Activated CD4-positive, alpha-beta memory T cell treated with anti-CD3 and anti-CD28 coated beads for 36 hours (primary cell): ENCODE data around the gene PLCB4. TPM values are rescaled to one million over a fixed set of nuclear protein-coding genes. Genes with fewer than 3 reads are reported as not detected.
"Not testable (repeated sequence)": the region's sequence is repeated elsewhere in the genome, so short reads cannot be mapped to it uniquely, and the experiment has no call there.

Experiments
- CTCF ChIA-PET: fragments of 350-600 bp; sonication (Branson Sonifier 250); formaldehyde crosslinking; loops from one replicate; lab custom pipeline; 2021; ENCODE audit warnings: antibody characterized with exemption, inconsistent platforms; lab: Charles Lee
- POLR2A ChIA-PET: fragments of 350-600 bp; sonication (Branson Sonifier 250); formaldehyde crosslinking; loops from one replicate; lab custom pipeline; 2021; ENCODE audit warnings: antibody characterized with exemption; lab: Charles Lee
- DNase-seq: peaks from one replicate; pipeline ENCODE4 v3.0.0-alpha.2; 2020
- H3K27ac Mint-ChIP-seq: one replicate; pipeline ENCODE4 v1.8.0; 2021; ENCODE audit warnings: mixed read lengths
- H3K27me3 Mint-ChIP-seq: one replicate; pipeline ENCODE4 v1.8.0; 2021; ENCODE audit warnings: mixed read lengths
- H3K36me3 Mint-ChIP-seq: one replicate; pipeline ENCODE4 v1.8.0; 2021; ENCODE audit warnings: mixed read lengths
- H3K4me1 Mint-ChIP-seq: one replicate; pipeline ENCODE4 v1.8.0; 2021; ENCODE audit warnings: low read depth, mixed read lengths
- H3K4me3 Mint-ChIP-seq: one replicate; pipeline ENCODE4 v1.8.0; 2021; ENCODE audit warnings: mild to moderate bottlenecking, mixed read lengths
- H3K9me3 Mint-ChIP-seq: one replicate; pipeline ENCODE4 v1.8.0; 2021; ENCODE audit warnings: mixed read lengths
- intact Hi-C: fragments of 100-400 bp; cut with micrococcal nuclease; formaldehyde crosslinking; loops from one replicate; pipeline ENCODE4 v1.15.1; 2023
- total RNA-seq, 2 experiments: library from RNA; stranded (reverse); gene quantifications; one replicate each; pipeline ENCODE4 v1.2.3, GENCODE V29; 2021

PLCB4 gene
- total RNA-seq, 2 experiments from 2014 or later, result not detected

DNA sequence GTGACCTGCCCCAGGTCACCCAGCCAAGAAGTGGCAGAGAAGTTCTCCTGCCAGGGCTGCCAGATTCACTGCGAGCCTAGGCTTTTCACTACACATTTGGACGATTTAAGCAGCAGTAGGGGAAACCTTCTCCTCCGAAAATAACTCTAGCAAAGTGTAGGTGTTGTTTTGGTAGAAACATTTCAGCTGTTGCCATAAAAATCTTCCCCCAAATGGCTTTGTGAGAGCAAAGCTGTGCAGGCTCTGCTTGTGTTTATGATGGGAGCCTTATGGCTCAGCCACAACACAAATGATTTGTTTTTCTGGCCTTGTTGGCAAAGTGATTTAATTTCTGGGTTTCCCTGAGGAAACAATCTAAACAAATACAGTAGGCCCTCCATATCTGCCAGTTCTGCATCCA, 81.8 kb downstream of the PLCB4 start:
- H3K4me3 Mint-ChIP-seq, result no peak overlapping the region
- DNase-seq, result no peak
- no peaks in the 10 kb centered on the region for H3K27me3 Mint-ChIP-seq
- ChIA-PET CTCF (no interaction called here), POLR2A (interaction anchor here (0.6 kb wide), 1 partner anchor 274 kb away, joined by 3 read pairs; no protein-coding TSS in a partner anchor)
- H3K36me3 Mint-ChIP-seq, result no peaks in the 10 kb centered on the region
- intact Hi-C loops, result no loop called here
- no peaks in the 10 kb centered on the region for H3K4me1 Mint-ChIP-seq
- H3K27ac Mint-ChIP-seq, result no peak overlapping the region
- peaks cover 17% of the 10 kb centered on the region for H3K9me3 Mint-ChIP-seq

DNA sequence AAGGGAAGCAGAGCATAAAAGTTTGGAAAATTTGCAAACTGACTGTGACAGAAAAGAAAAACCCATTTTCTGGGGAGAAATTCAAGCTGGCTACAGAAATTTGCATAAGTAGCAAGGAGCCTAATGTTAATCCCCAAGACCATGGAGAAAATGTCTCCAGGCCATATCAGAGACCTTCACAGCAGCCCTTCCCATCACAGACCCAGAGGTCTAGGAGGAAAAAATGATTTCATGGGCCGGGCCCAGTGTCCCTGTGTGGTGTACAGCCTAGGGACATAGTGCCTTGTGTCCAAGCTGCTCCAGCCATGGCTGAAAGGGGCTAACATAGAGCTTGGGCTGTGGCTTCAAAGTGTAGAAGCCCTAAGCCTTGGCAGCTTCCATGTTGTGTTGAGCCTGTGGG, 83.3 kb downstream of the PLCB4 start:
- H3K4me3 Mint-ChIP-seq, H3K27ac Mint-ChIP-seq, POLR2A ChIA-PET, DNase-seq, intact Hi-C loops, H3K27me3 Mint-ChIP-seq, H3K36me3 Mint-ChIP-seq, CTCF ChIA-PET, H3K4me1 Mint-ChIP-seq: not testable (repeated sequence)
- peaks cover 18% of the 10 kb centered on the region for H3K9me3 Mint-ChIP-seq

DNA sequence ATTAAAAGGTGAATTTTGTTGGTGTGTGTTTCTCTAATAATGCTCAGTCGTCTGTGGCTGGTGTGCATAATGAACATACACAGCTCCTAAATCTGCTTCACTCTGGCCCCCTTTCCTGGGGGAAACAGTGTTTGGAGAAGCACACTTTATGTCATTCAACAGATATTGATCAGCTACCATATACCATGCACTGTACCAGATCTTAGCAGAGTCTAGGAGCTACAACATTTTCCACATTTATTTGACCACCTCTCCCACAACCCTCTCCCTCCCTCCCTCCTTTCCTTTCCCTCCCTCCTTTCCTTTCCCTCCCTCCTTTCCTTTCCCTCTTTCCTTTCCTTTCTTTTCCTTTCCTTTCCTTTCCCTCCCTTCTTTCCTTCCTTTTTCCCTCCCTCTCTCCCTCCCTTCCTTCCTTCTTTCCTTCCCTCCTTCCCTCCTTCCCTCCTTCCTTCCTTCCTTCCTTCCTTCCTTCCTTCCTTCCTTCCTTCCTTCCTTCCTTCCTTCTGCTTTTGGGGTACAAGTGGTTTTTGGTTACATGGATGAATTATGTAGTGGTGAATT, 85.7 kb downstream of the PLCB4 start:
- no peak for DNase-seq
- intact Hi-C loops, result no loop called here
- POLR2A ChIA-PET, result no interaction called here
- Mint-ChIP-seq H3K27ac (no peak overlapping the region), H3K36me3 (no peaks in the 10 kb centered on the region), H3K9me3 (peaks cover 18% of the 10 kb centered on the region), H3K4me3 (no peak overlapping the region), H3K27me3 (no peaks in the 10 kb centered on the region), H3K4me1 (no peaks in the 10 kb centered on the region)
- CTCF ChIA-PET, result no interaction called here

DNA sequence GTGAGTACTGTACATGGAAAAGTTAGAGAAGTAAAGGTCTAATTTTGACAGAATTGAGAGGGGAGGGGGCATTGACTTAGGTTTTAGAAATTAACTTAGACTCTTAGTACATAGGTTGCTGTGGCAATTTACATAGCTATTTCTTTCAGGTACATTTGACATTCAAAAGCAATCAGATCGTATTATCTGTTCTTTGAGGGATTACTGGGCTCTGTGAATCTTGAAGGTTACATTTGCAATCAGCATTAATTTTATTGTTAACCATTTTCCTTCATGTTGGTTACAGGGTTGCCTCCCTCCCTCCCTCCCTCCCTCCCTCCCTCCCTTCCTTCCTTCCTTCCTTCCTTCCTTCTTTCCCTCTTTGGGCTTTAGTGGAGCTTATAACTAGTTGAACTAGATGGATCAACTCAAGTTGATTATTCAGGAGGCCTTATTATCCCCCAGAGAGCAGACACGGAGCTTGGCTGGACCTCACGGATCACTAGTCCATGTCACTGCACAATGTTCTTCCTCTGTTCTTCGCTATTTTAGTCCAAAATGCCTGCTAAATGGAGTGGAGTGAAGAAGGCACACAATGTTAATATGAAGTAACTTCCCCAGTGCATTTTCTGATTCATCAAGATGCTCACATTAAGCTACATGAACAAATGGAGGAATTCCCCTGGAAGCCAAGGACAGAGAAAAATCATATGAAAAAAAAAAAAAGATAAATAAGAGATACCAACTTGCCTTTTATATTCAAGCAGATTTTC, 87.8 kb downstream of the PLCB4 start:
- Mint-ChIP-seq H3K36me3 (no peaks in the 10 kb centered on the region), H3K9me3 (peaks cover 12% of the 10 kb centered on the region), H3K4me1 (no peaks in the 10 kb centered on the region), H3K4me3 (no peak overlapping the region), H3K27me3 (no peaks in the 10 kb centered on the region), H3K27ac (no peak overlapping the region)
- no peak for DNase-seq
- ChIA-PET POLR2A (no interaction called here), CTCF (no interaction called here)
- intact Hi-C loops, result no loop called here

DNA sequence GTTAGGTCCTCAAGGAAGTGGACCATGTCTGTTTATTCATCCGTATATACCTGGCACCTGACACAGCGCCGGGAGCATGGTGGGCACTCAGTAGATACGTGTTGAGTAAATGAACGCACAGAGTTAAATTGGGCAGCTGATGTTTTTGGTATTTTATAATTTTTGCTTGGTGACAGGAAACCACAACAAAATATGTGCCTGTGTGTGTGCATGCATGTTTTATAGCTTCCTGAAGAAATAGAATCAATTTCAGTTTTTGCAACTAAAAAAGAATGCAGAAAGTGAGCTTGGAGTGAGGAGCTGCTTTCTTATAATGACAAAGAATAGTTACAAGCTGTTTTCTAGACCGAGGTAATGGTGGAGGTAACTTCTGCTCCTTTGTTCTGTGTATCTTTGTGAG, 91.4 kb downstream of the PLCB4 start:
- Mint-ChIP-seq H3K36me3 (no peaks in the 10 kb centered on the region), H3K27ac (no peak overlapping the region), H3K9me3 (peaks cover 5% of the 10 kb centered on the region), H3K4me3 (no peak overlapping the region), H3K27me3 (no peaks in the 10 kb centered on the region), H3K4me1 (no peaks in the 10 kb centered on the region)
- intact Hi-C loops, result no loop called here
- POLR2A ChIA-PET, result no interaction called here
- CTCF ChIA-PET, result no interaction called here
- no peak for DNase-seq

DNA sequence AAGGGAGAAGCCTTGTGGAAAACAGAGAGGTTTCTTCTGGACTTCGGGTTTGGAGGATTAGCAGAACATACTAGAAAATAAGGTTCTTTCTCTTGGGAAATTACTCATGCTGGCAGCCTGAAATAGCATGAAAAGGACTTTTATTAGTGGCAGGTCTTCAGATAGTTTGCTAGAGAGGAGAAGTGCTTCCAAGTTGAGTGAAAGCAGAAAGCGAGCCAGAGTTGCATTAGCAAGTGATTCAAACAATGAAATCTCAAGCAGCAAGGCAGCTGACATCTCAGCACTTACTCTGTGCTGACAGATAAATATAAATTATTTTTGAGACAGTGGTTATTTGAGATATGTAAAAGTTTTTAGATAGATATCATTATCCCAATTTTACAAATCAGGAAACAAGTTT, 91.9 kb downstream of the PLCB4 start:
- Mint-ChIP-seq H3K9me3 (peaks cover under 1% of the 10 kb centered on the region), H3K4me1 (no peaks in the 10 kb centered on the region), H3K27ac (no peak overlapping the region), H3K4me3 (no peak overlapping the region), H3K27me3 (no peaks in the 10 kb centered on the region), H3K36me3 (no peaks in the 10 kb centered on the region)
- no peak for DNase-seq
- CTCF ChIA-PET, result no interaction called here
- intact Hi-C loops, result no loop called here
- POLR2A ChIA-PET, result no interaction called here

DNA sequence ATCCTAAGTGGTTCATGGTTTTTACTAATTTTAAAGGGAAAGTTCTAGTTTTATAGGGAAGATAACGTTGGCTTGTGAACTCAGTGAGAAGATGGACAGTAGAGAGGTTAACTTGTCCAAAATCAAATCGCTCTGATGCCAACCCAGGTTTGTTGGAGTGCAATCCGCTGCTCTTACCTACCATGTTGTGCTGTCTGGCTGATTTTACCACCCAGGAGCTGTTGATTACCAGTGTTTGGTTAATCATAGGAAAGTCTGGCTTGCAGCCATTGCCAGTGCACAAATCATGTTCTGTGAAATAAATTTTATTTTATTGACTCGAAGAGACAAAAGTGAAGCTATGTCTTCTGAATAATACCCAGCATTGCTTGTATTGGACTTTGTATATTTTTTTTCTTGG, 92.4 kb downstream of the PLCB4 start:
- POLR2A ChIA-PET, result no interaction called here
- no peaks in the 10 kb centered on the region for H3K9me3 Mint-ChIP-seq
- H3K4me1 Mint-ChIP-seq, result no peaks in the 10 kb centered on the region
- H3K4me3 Mint-ChIP-seq, result no peak overlapping the region
- H3K36me3 Mint-ChIP-seq, result no peaks in the 10 kb centered on the region
- DNase-seq, result no peak
- CTCF ChIA-PET, result no interaction called here
- H3K27me3 Mint-ChIP-seq, result no peaks in the 10 kb centered on the region
- intact Hi-C loops, result no loop called here
- H3K27ac Mint-ChIP-seq, result no peak overlapping the region

DNA sequence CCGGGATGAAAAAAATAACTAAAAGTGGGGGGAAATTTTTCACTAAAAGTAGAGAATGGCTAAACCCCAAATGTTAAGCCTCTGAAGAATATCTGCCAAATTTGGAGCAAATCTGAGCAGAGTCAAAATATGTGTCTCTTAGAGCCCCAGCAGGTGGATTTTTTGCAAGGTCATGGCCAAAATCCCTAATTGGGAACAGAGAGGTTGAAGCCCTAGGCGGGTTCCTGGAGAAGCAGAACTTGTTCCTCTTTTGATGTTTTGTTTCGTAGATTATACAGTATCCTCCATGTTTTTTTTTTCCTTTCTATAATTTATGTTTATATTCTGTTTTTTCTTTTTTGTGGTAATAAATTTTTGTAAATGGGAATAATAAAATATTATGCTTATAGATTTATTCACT, 94.4 kb downstream of the PLCB4 start:
- H3K27ac Mint-ChIP-seq, result no peak overlapping the region
- H3K27me3 Mint-ChIP-seq, result no peaks in the 10 kb centered on the region
- no peaks in the 10 kb centered on the region for H3K36me3 Mint-ChIP-seq
- H3K4me1 Mint-ChIP-seq, result no peaks in the 10 kb centered on the region
- no peaks in the 10 kb centered on the region for H3K9me3 Mint-ChIP-seq
- intact Hi-C loops, result no loop called here
- ChIA-PET POLR2A (no interaction called here), CTCF (no interaction called here)
- no peak for DNase-seq
- no peak overlapping the region for H3K4me3 Mint-ChIP-seq

DNA sequence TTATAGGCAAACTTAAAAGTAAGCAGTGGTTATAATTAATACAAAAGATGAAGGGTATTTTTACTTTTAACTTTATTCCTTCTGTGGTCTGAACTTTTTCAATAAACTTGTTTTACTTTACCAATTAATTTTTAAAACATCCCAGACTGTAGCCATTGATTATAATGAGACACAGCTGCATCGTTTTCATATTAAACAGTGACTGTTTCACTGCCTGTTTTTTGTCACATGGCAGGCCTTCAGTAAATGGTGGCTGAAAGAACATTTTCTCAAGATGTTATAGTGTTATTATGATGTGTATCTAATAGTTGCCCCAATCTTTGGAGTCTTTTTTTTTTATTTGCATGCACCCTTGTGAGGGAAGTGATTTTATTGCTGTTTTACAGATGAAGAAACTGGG, 95.1 kb downstream of the PLCB4 start:
- Mint-ChIP-seq H3K4me3 (no peak overlapping the region), H3K27me3 (no peaks in the 10 kb centered on the region), H3K9me3 (no peaks in the 10 kb centered on the region), H3K27ac (no peak overlapping the region), H3K36me3 (no peaks in the 10 kb centered on the region), H3K4me1 (no peaks in the 10 kb centered on the region)
- intact Hi-C loops, result no loop called here
- CTCF ChIA-PET, result no interaction called here
- POLR2A ChIA-PET, result no interaction called here
- no peak for DNase-seq

DNA sequence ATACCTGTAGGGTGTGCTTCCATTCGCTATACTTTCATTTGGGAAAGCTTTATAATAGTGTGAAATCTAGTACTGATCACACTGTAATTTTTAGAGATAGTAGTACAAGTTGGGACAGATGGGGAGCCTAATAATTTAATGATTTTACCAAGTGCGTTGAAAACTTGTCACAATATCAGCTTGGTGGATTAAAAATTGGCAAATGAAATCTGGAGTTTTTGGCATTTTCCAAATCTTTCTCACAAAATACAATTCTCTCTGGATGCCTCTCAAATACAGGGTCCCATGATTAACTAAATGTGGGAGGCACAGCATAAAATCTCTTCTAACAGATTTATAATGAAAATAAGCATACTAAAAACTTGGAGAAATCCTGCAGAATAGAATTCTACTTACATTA, 96.4 kb downstream of the PLCB4 start:
- Mint-ChIP-seq H3K4me1 (no peaks in the 10 kb centered on the region), H3K4me3 (no peak overlapping the region), H3K27ac (no peak overlapping the region), H3K36me3 (no peaks in the 10 kb centered on the region), H3K9me3 (no peaks in the 10 kb centered on the region), H3K27me3 (no peaks in the 10 kb centered on the region)
- DNase-seq, result no peak
- ChIA-PET CTCF (no interaction called here), POLR2A (no interaction called here)
- intact Hi-C loops, result no loop called here

DNA sequence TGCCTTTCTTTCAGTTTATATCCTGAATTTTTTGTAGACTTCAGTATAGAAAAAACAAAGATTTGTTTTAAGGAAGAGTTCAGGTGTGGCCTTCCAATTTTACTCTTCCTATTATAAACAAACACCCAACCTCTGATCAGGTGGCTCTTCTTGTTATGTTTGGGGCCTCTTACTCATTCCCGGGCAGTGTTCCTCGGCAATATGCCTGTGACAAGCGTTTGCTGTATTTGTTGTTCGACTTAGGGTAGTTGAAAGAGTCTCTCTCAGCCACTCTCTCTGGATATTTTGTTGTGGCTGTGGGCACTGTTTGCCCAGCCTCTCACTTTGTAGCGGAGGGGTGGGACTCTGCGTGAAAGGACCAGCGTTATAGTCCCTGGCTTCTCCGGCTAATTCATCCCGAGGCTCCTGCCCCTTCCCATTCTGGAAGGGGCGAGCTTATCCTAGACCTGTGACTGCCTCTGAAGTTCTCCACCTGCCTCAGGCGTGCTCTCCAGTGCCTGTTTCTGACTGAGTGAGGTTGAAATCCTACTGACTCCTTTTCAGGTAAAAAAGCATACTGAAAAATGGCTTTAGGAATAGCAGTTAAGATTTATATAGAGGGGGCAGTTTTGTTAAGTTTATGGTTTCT, 97.4 kb downstream of the PLCB4 start:
- CTCF ChIA-PET, result no interaction called here
- Mint-ChIP-seq H3K4me1 (no peaks in the 10 kb centered on the region), H3K4me3 (no peak overlapping the region), H3K27ac (no peak overlapping the region), H3K9me3 (no peaks in the 10 kb centered on the region), H3K27me3 (no peaks in the 10 kb centered on the region), H3K36me3 (no peaks in the 10 kb centered on the region)
- POLR2A ChIA-PET, result no interaction called here
- intact Hi-C loops, result no loop called here
- DNase-seq, result no peak

DNA sequence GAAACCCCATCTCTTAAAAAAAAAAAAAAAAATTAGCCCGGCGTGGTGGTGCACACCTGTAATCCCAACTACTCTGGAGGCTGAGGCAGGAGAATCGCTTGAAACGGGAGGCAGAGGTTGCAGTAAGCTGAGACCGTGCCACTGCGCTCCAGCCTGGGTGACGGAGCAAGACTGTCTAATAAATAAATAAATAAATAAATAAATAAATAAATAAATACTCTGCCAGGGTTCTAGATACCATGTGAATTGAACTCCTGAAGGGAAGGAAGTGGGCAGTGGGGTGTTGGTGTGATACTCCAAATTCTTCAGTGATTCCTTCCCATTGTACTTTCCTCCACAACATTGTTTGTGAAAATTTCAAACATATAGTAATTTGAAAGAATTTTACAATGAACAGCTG, 100.5 kb downstream of the PLCB4 start:
- Mint-ChIP-seq H3K27ac (no peak overlapping the region), H3K4me1 (no peaks in the 10 kb centered on the region), H3K27me3 (no peaks in the 10 kb centered on the region), H3K36me3 (no peaks in the 10 kb centered on the region), H3K4me3 (no peak overlapping the region), H3K9me3 (peaks cover under 1% of the 10 kb centered on the region)
- CTCF ChIA-PET, result no interaction called here
- intact Hi-C loops, result no loop called here
- POLR2A ChIA-PET, result no interaction called here
- no peak for DNase-seq

DNA sequence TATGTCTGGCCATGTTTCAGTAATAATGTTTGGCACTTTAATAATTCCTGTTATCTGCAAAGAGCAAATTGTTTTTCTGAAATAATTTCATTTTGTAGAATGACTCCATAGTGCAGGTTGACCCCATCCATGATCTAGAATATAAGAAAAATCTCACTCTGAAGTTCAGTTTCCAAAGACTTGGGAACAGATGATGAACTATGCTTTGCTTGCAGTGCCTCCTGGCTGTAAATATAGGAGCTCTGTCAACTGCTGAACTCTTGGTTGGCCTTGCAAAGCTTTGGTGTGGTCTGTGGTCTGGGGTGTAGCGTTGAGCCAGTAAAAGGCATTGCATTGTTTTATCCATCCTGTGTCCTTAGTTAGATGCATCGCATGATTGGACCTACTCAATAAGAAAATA, 104.0 kb downstream of the PLCB4 start:
- ChIA-PET CTCF (no interaction called here), POLR2A (no interaction called here)
- H3K36me3 Mint-ChIP-seq, result no peaks in the 10 kb centered on the region
- no peak overlapping the region for H3K4me3 Mint-ChIP-seq
- H3K4me1 Mint-ChIP-seq, result no peaks in the 10 kb centered on the region
- H3K27ac Mint-ChIP-seq, result no peak overlapping the region
- peaks cover 2% of the 10 kb centered on the region for H3K9me3 Mint-ChIP-seq
- H3K27me3 Mint-ChIP-seq, result no peaks in the 10 kb centered on the region
- no peak for DNase-seq
- intact Hi-C loops, result no loop called here
